GM21786 (cell line): ENCODE results near the gene PAOX.

ENCODE experiments used
- ATAC-seq: cut with Tn5 transposase; IDR thresholded peaks from one replicate; pipeline ENCODE4 v1.9.1; 2021; ENCODE audit not compliant: unreplicated experiment

The PAOX gene

GRCh38 chr10:133349577-133350011 is 29.5 kb upstream of the PAOX start:
- no peak for ATAC-seq

DNA sequence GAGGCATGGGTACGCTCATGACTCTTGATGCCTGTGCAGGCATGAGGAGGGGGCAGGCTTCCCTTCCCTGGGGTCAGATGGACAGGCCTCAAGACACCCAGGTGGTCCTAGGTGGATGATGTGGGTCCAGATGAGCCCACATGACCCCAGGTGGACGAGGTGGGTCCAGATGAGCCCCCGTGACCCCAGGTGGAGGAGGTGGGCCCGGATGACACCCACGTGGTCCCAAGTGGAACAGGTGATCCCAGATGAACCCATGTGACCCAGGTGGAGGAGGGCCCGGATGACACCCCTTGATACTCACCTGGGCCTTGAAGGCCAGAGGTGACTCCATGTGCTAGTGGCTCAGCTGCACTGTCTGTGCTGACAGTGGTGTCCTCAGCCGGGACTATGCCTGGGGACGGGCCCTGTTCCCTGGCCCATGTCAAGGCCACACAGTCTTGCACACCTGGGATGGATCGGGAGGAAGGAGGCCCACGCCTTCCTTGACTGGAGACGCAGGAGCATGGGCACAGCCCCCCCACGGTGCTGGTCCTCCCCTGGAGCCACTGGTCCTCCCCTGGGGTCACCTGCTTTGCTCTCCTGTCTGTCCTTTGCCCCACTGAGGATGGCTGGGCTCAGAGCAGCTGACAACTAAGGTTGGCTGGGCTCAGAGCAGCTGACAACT is 28.6 kb upstream of the PAOX start:
- ATAC-seq: no peak

DNA sequence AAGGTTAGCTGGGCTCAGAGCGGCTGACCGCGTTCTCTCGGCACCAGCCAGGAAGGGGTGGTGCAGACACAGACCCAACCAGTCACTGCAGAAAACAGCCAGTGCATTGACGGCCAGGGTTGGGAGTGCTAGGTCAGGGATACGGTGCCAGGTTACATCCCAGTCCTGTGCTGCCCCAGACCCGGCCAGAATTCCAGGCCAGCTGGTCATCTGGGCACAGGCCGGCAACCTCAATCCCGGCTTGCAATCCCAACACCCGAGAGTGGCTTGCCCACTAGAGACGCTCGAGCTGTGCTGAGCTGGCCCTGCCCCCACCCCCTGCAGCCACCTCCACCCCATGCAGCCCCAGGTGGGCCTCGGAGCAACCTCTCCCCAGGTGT is 28.1 kb upstream of the PAOX start:
- no peak for ATAC-seq

DNA sequence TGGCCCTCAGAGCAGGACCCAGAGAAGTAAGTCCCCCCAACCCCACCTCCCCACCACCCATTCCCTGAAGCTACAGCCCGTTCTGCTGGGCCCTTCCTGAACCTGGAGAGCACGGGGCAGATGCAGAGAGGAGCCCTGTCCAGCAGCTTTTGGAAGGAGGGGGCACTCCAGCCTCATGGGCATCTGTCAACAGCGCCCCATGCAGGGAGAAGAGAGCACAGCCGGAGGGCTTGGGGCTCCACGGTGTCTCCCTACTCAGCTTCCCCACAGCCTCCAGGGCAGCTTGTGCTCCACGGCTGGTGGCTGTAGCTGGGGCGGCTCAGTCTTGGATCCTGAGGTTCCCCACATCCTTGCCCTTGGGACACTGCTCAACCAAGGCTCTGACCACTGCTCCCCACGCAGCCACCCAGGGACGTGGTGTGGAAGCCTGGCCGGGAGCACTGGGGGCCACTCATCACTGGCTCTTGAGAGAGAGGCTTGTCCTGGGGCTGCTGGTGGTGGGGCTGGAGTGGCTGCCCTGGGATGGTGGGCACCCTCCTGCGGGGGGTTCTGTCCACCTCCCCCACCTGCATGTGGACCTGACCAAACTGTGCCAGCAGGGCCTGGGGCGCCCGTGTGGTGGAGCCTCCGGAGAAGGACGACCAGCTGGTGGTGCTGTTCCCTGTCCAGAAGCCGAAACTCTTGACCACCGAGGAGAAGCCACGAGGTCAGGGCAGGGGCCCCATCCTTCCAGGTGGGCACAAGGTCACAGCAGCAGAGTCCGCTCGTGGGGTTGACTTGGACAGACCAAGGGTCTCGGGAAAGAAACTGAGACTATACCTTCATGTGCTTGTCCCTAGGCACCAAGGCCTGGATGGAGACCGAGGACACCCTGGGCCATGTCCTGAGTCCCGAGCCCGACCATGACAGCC is 27.4 kb upstream of the PAOX start:
- no peak for ATAC-seq

DNA sequence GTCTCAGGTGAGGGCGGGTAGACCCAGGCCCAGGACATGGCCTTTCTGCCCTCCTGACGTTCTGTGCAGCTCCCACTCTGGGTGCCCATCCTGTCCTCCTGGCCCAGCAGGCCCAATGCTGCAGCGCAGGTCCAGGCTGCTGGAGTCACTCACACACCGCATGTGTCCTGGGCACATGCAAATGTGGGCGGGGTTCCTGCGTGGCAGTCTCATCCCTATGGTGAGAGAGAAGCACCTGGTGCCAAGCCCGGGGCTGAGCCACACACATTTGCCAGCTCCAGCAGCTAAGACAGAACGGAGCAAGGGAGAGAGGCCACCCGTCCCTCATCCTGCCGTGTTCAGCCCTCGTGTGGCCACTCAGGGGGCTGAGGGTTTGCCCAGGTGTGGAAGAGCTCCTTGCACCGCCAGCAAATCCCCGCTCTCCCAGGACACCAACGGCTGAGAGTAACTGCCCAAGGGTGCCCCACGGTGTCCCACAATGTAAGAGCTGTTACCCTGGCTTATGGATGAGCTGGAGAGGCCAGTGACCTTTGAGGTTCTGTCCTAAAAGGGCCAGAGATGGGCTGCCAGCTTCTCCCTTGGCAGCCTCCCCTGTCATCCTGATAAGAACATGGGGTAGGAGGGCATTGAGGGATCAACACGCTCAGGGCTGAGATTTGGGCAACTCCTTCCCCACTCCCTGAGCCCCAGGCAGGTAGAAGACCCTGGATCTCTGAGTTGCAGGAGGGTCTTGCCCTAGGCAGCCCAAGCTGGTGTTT is 25.7 kb upstream of the PAOX start:
- ATAC-seq: no peak

DNA sequence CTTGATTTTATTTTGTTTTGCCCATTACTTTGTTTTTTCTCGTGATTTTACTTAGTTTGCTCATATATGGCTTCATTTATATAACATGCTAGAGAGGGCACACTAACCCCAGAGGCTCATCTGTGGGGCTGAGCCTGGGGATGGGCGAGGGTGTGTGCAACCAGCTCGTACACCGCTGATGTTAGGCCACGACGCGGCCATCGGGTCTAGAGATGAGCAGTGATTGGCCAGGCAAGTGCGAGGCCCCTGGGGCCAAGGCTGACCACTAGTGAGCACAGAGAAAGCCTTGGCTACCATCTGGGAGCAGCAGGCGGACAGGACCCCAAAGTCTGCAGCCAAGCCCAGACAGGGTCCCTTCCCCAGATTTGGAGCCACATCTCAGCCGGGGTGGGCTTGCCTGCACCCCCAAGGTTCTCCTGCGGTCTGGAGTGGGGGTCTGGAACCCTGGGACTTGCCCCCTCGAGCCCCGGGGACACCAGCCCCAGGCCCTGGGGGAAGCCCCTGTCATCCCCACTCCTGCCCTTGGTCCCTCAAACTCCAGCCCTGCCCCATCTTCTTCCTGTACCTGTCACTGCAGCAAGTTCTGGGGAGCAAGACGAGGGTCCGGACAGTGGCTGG is 25.0 kb upstream of the PAOX start:
- no peak for ATAC-seq

- no peak for ATAC-seq
Measured at GRCh38 chr10:133354672-133355240, 24.3 kb upstream of the PAOX start.

GRCh38 chr10:133355266-133355665 is 23.8 kb upstream of the PAOX start:
- ATAC-seq: no peak

GRCh38 chr10:133355991-133356390 is 23.1 kb upstream of the PAOX start:
- ATAC-seq: no peak

DNA sequence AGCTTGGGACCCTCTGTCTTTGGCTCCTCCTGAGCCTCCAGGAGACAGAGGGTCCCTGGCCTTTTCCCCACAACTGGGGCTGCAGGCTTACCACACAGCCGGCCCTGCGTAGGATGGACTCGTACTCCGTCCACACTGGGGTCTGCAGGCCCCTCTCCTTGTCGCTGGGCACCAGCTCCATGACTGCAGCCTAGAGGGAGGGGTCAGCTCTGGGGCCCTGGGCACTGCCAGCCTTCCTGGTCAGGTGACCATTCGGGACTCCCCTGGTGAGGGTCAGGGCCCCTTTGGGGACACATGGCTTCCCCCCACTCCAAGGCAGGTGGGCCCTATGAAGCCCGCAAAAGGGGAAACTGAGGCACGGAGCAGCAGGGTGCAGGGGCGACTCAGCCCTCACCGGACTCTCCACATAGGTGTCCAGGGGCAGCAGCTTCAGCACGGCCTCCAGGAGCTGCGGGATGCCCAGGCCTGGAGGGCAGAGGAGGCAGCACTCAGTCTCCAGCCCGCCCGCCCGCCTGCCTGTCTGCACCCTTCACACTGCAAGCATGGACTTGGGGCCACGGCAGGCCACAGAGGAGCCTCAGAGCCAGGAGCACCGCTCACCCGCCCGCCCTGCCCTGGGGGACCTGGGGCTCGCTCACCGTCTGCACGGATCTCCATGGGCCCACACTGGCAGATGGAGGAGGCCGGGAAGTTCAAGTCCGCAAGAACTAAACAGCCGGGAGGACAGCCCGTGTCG is 22.3 kb upstream of the PAOX start:
- ATAC-seq: no peak

GRCh38 chr10:133357285-133358161 is 21.5 kb upstream of the PAOX start, which contains the start of gene FUOM:
FUOM (minus strand) TSS chr10:133358019; CDS start chr10:133358007, 12 bp downstream.
- peak; percentile 67 for ATAC-seq

DNA sequence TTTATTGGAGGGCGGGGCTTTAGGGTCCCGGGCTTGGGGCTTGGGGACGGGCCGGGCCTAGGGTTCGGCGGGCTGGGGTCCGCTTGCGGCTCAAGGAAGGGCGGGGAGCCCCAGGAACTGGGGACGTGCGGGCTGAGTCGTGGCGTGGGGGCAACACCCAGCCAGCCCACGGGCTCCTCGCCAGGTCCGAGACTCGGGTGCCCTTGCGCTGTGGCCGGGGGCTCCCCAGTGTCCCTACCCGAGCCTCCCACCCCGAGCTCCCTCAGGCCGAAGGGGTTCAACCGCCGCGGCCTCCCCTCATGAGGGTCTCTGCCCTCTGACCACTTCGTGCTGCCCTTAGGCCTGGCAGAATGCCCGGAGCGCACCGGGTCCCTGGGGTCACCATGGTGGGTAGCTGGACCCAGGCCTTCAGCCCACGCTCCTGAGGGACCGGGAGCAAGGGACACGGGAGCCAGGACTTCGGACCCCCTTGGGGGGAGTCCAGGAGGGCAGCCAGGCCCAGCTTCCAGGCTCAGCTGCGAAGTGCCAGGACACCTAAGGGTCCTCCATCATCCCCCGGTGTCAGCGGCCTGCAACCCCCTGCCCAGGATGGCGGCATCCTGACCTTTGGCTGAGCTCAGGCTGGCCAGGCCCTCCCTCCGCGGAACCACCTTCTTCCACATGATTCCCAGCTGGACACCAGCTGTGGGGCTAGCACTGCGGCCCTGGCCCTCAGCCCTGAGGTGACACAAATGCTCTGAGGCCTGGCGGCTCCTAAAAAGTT is 20.7 kb upstream of the PAOX start:
- ATAC-seq: no peak

DNA sequence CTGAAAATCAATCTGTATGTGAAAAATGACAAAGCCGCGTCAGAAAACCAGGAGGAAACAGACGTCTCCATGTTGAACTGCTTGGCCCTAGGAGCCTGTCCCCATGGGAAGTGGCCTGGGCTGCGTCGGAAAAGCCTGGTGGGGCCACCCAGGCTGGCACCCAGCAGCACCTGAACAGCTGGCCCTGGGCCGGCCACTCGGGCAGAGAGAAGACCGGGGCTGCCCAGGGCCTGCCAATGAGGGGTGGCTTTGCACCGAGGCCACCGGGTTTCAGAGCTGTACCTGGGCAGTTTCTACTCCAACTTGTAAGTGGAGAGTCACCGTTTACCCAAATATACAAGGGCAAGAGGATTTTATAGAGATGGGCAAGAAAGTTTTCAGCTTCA is 20.1 kb upstream of the PAOX start:
- ATAC-seq: no peak

GRCh38 chr10:133359554-133359971 is 19.5 kb upstream of the PAOX start:
- ATAC-seq: no peak

DNA sequence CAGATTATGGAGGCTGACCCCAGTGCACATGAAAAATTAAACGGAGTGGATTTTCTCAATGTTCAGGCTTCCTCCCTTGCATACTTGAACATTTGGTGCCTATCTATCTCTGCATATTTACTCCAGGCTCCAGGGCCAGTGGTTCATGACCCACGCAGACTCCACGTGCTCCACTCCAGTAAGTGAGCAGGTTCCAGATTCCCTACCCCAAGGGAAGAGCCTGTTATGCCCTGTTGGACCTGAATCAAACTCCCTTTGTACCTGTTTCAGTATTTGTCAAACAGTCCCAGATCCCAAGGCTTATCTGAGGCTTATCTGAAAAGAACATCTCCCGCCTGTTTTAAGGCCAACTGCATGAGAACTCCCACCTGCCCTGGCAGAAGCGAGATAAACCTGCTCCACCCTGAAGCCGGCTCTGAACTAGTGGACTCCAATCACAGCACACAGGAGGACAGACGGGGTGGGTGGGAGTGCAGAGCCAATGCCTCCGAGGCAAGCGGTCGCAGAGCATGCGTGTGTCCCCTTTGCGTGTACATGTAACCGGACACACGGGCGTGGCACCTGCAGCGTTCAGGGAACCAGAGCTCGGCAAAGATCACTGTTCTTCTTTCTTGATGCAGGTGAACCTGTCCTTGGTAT is 19.0 kb upstream of the PAOX start:
- no peak for ATAC-seq

- no peak for ATAC-seq
Measured at GRCh38 chr10:133361227-133361626, 17.8 kb upstream of the PAOX start.

GRCh38 chr10:133361773-133362441 is 17.2 kb upstream of the PAOX start:
- no peak for ATAC-seq
